IPS-20b (cell line): ENCODE results near the gene MRPL9.
"Not testable (repeated sequence)": the region's sequence is repeated elsewhere in the genome, so short reads cannot be mapped to it uniquely, and the experiment has no call there.

ENCODE experiments used
- H3K27ac ChIP-seq: one replicate; pipeline ENCODE4 v1.5.1; 2013; ENCODE audit warnings: low read length
- H3K27me3 ChIP-seq: 2 replicates; pipeline ENCODE4 v1.6.1; 2013; ENCODE audit warnings: mild to moderate bottlenecking, low read length, inconsistent platforms; ENCODE audit not compliant: insufficient read depth
- H3K36me3 ChIP-seq: 2 replicates; pipeline ENCODE4 v1.6.1; 2013; ENCODE audit warnings: low read depth, mild to moderate bottlenecking, inconsistent platforms, low read length, moderate library complexity; ENCODE audit not compliant: insufficient read depth
- H3K4me1 ChIP-seq: 2 replicates; pipeline ENCODE4 v1.6.1; 2013; ENCODE audit warnings: mild to moderate bottlenecking, control low read depth, inconsistent platforms, low read length, moderate library complexity; ENCODE audit not compliant: insufficient read depth
- H3K4me3 ChIP-seq: 2 replicates; pipeline ENCODE4 v1.5.1; 2013; ENCODE audit warnings: mild to moderate bottlenecking, low read length, inconsistent platforms
- H3K9ac ChIP-seq: 2 replicates; pipeline ENCODE4 v1.6.1; 2013; ENCODE audit warnings: low read depth, mild to moderate bottlenecking, inconsistent platforms, low read length, moderate library complexity
- H3K9me3 ChIP-seq: 2 replicates; pipeline ENCODE4 v1.6.1; 2013; ENCODE audit warnings: mild to moderate bottlenecking, low read depth, low read length, inconsistent platforms; ENCODE audit not compliant: insufficient read depth

The MRPL9 gene

GRCh38 chr1:151780736-151781135 is 17.4 kb upstream of the MRPL9 start:
- H3K27ac ChIP-seq, H3K9ac ChIP-seq, H3K9me3 ChIP-seq, H3K4me1 ChIP-seq, H3K4me3 ChIP-seq, H3K27me3 ChIP-seq: not testable (repeated sequence)
- peaks cover 42% of the 10 kb centered on the region; the same call in 1 of the 2 replicates for H3K36me3 ChIP-seq

GRCh38 chr1:151779852-151780251 is 16.6 kb upstream of the MRPL9 start:
- Histone ChIP-seq H3K27me3 (no peaks in the 10 kb centered on the region), H3K27ac (no peak overlapping the region), H3K36me3 (peaks cover 50% of the 10 kb centered on the region), H3K4me3 (no peak overlapping the region), H3K9ac (no peak overlapping the region), H3K9me3 (no peaks in the 10 kb centered on the region), H3K4me1 (no peaks in the 10 kb centered on the region)

- no peak overlapping the region for H3K27ac ChIP-seq
- H3K27me3 ChIP-seq, result no peaks in the 10 kb centered on the region
- H3K9me3 ChIP-seq, result no peaks in the 10 kb centered on the region
- H3K4me3 ChIP-seq, result no peak overlapping the region
- peaks cover 64% of the 10 kb centered on the region for H3K36me3 ChIP-seq
- H3K4me1 ChIP-seq, result no peaks in the 10 kb centered on the region
- H3K9ac ChIP-seq, result no peak overlapping the region
These were observed 14.0 kb upstream of the MRPL9 start for GRCh38 chr1:151777317-151777716.

GRCh38 chr1:151776665-151777062 is 13.4 kb upstream of the MRPL9 start:
- Histone ChIP-seq H3K36me3 (peaks cover 61% of the 10 kb centered on the region), H3K9me3 (no peaks in the 10 kb centered on the region), H3K27me3 (no peaks in the 10 kb centered on the region), H3K4me1 (no peaks in the 10 kb centered on the region), H3K27ac (no peak overlapping the region), H3K9ac (no peak overlapping the region), H3K4me3 (no peak overlapping the region)

GRCh38 chr1:151775894-151776664 is 12.8 kb upstream of the MRPL9 start:
- Histone ChIP-seq H3K9ac (no peak overlapping the region), H3K36me3 (peaks cover 56% of the 10 kb centered on the region), H3K27ac (no peak overlapping the region), H3K4me3 (no peak overlapping the region), H3K27me3 (no peaks in the 10 kb centered on the region), H3K9me3 (no peaks in the 10 kb centered on the region), H3K4me1 (no peaks in the 10 kb centered on the region)

- Histone ChIP-seq H3K4me1 (no peaks in the 10 kb centered on the region), H3K4me3 (no peak overlapping the region), H3K36me3 (peaks cover 46% of the 10 kb centered on the region), H3K9ac (no peak overlapping the region), H3K27ac (no peak overlapping the region), H3K27me3 (no peaks in the 10 kb centered on the region), H3K9me3 (no peaks in the 10 kb centered on the region)
These were observed 11.1 kb upstream of the MRPL9 start for GRCh38 chr1:151774256-151774922.

- Histone ChIP-seq H3K36me3 (peaks cover 43% of the 10 kb centered on the region), H3K9me3 (no peaks in the 10 kb centered on the region), H3K27me3 (no peaks in the 10 kb centered on the region), H3K9ac (no peak overlapping the region), H3K4me1 (no peaks in the 10 kb centered on the region), H3K27ac (no peak overlapping the region), H3K4me3 (no peak overlapping the region)
These were observed 10.4 kb upstream of the MRPL9 start for GRCh38 chr1:151773702-151774101.

- not testable (repeated sequence) for H3K9me3 ChIP-seq, H3K27me3 ChIP-seq, H3K36me3 ChIP-seq, H3K4me1 ChIP-seq, H3K4me3 ChIP-seq, H3K9ac ChIP-seq, H3K27ac ChIP-seq
These were observed 6.0 kb upstream of the MRPL9 start for GRCh38 chr1:151769270-151769669.

GRCh38 chr1:151768351-151769066 is 5.2 kb upstream of the MRPL9 start:
- H3K27ac ChIP-seq, H3K36me3 ChIP-seq, H3K4me1 ChIP-seq, H3K27me3 ChIP-seq, H3K9ac ChIP-seq, H3K4me3 ChIP-seq, H3K9me3 ChIP-seq: not testable (repeated sequence)

- H3K27me3 ChIP-seq, result no peaks in the 10 kb centered on the region
- no peaks in the 10 kb centered on the region for H3K9me3 ChIP-seq
- H3K27ac ChIP-seq, result peak overlapping the region; percentile 67
- H3K4me3 ChIP-seq, result peak overlapping the region; percentile 94
- H3K9ac ChIP-seq, result peak overlapping the region; percentile 92
- peaks cover 10% of the 10 kb centered on the region; the same call in 1 of the 2 replicates for H3K4me1 ChIP-seq
- peaks cover 32% of the 10 kb centered on the region for H3K36me3 ChIP-seq
These were observed 694 bp upstream of the MRPL9 start for GRCh38 chr1:151763990-151764389.

- Histone ChIP-seq H3K4me3 (no peak overlapping the region), H3K36me3 (peaks cover 52% of the 10 kb centered on the region), H3K27ac (no peak overlapping the region), H3K9ac (no peak overlapping the region), H3K4me1 (peaks cover 10% of the 10 kb centered on the region; the same call in 1 of the 2 replicates), H3K9me3 (no peaks in the 10 kb centered on the region), H3K27me3 (no peaks in the 10 kb centered on the region)
These were observed 2.5 kb downstream of the MRPL9 start for GRCh38 chr1:151760597-151761385.
